Measurements from ENCODE around the gene RBM41.

DNA sequence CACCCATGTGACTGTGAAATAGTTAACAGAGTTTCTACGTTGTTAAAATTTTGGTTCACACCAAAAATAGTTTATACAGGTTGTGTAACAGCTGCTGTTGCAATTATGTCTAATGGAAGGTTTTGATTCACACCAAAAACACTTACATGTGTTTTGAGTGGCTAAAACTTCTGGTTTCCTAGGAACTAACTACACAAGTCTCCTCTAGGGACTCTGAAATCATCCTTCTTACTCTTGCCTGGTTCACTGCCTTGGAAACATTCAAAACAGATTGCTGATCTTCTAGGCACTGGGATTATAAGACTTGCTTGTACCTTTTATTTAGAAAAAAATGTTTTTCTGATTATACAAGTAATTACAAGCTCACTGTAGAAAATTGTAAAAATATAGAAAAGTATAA lies 103.7 kb downstream of the RBM41 start:
- TF ChIP-seq, protein P1, sequence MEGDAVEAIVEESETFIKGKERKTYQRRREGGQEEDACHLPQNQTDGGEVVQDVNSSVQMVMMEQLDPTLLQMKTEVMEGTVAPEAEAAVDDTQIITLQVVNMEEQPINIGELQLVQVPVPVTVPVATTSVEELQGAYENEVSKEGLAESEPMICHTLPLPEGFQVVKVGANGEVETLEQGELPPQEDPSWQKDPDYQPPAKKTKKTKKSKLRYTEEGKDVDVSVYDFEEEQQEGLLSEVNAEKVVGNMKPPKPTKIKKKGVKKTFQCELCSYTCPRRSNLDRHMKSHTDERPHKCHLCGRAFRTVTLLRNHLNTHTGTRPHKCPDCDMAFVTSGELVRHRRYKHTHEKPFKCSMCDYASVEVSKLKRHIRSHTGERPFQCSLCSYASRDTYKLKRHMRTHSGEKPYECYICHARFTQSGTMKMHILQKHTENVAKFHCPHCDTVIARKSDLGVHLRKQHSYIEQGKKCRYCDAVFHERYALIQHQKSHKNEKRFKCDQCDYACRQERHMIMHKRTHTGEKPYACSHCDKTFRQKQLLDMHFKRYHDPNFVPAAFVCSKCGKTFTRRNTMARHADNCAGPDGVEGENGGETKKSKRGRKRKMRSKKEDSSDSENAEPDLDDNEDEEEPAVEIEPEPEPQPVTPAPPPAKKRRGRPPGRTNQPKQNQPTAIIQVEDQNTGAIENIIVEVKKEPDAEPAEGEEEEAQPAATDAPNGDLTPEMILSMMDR (IDR thresholded peaks at IDR 0.05) = no peak
- no peak for TF ChIP-seq POLR2A (IDR thresholded peaks at IDR 0.05)

Measured in adrenal gland (tissue), 5 donors.